Transverse colon (tissue), 4 donors: ENCODE data around the gene FEN1. TPM values are rescaled to one million over a fixed set of nuclear protein-coding genes. Genes with fewer than 3 reads are reported as not detected.

Source experiments
- DNase-seq: peaks from one replicate; pipeline ENCODE4 v3.0.0-alpha.2; 2019
- H3K27ac ChIP-seq, 4 donors: fragments of 200-600 bp; sonication (generic); 2 replicates each; pipeline ENCODE4 v1.5.1; 2016 to 2018; ENCODE audit warnings: inconsistent platforms in 4 of 4
- H3K27me3 ChIP-seq: fragments of 200-600 bp; sonication (generic); 2 replicates; pipeline ENCODE4 v1.5.1; 2017; ENCODE audit warnings: inconsistent platforms
- H3K36me3 ChIP-seq, 4 donors: fragments of 200-600 bp; sonication (generic); 2 replicates each; pipeline ENCODE4 v1.5.1; 2017 to 2019; ENCODE audit warnings: inconsistent platforms in 4 of 4
- H3K4me1 ChIP-seq, 4 donors: fragments of 200-600 bp; sonication (generic); 2 replicates each; pipeline ENCODE4 v1.5.1; 2017 to 2020; ENCODE audit warnings: inconsistent platforms in 4 of 4
- H3K4me3 ChIP-seq, 4 donors: fragments of 200-600 bp; sonication (generic); 1 replicate in 1 of 4; 2 replicates in 3 of 4; pipeline versions ENCODE4 v1.5.1 to v1.6.1; 2017 to 2019; ENCODE audit warnings: inconsistent platforms in 4 of 4
- H3K9me3 ChIP-seq, 2 donors: fragments of 200-600 bp; sonication (generic); 2 replicates each; pipeline ENCODE4 v1.5.1; 2017 to 2019; ENCODE audit warnings: inconsistent platforms in 2 of 2
- CTCF ChIP-seq, 5 experiments: fragments of 200-600 bp in 3 of 5; fragments of 450-650 bp in 2 of 5; sonication (generic) in 3 of 5; IDR thresholded peaks; 1 replicate in 2 of 5; 2 replicates in 3 of 5; pipeline ENCODE4 v1.5.1; 2016 to 2017; ENCODE audit warnings: antibody characterized with exemption in 5 of 5, inconsistent platforms in 3 of 5, mild to moderate bottlenecking in 2 of 5, moderate library complexity in 1 of 5
- EP300 ChIP-seq: sonication (generic); formaldehyde crosslinking; IDR thresholded peaks from one replicate; pipeline ENCODE4 v1.6.1; 2017; ENCODE audit warnings: antibody characterized with exemption, low read depth
- POLR2A ChIP-seq: fragments of 450-650 bp; IDR thresholded peaks from one replicate; pipeline ENCODE4 v1.6.1; 2016; ENCODE audit warnings: antibody characterized with exemption, mild to moderate bottlenecking, moderate library complexity
- POLR2AphosphoS5 ChIP-seq, 3 donors: sonication (generic); formaldehyde crosslinking; IDR thresholded peaks; one replicate each; pipeline ENCODE4 v1.6.1; 2016; ENCODE audit warnings: antibody characterized with exemption in 3 of 3
- WGBS, 2 donors: methylation state at CpG; one replicate each; pipeline ENCODE4 v1.1.5; 2018; ENCODE audit warnings: low coverage in 1 of 2; 5-methylcytosine and 5-hydroxymethylcytosine counted together
- in situ Hi-C, 4 donors: fragments of 200-750 bp; cut with MboI; loops; one replicate each; pipeline versions ENCODE4 v1.15.0 to v1.15.1; 2017; ENCODE audit warnings: low sequenced_read_pairs in 3 of 4, low pct_ligation_motif_present in 1 of 4, low pct_unique_long_range_greater_than_20kb in 1 of 4
- intact Hi-C: fragments of 100-400 bp; cut with DNase I; formaldehyde crosslinking; loops from one replicate; pipeline ENCODE4 v1.15.1; 2023; ENCODE audit warnings: low total_unique reads
- total RNA-seq, 4 donors: library from RNA; depleted of rRNA; stranded (reverse); fragments of >200 nt; gene quantifications; one replicate each; pipeline ENCODE4 v1.1.0, GENCODE V29; 2016

Gene FEN1
- total RNA-seq, 4 donors from 2014 or later, result 1.00 to 9.4 (median 4.5) TPM

- no peak for DNase-seq
- Histone ChIP-seq H3K36me3 (no peaks in the 10 kb centered on the region), H3K9me3 (no peaks in the 10 kb centered on the region), H3K4me1 (peaks cover 0 to 9% (median 7%) of the 10 kb centered on the region in 4 donors), H3K27ac (no peak overlapping the region), H3K27me3 (no peaks in the 10 kb centered on the region), H3K4me3 (no peak overlapping the region)
- in situ Hi-C loops (no loop called here), intact Hi-C loops (no loop called here)
- WGBS, 2 donors, result 76 to 81% methylated on average over 4 to 11 of the region's 11 CpGs
- TF ChIP-seq EP300 (no peak), CTCF (IDR thresholded peaks at IDR 0.05) (no peak), POLR2AphosphoS5 (IDR thresholded peaks at IDR 0.05) (no peak), POLR2A (no peak)
These were observed 31.1 kb upstream of the FEN1 start for GRCh38 chr11:61761440-61762222.

GRCh38 chr11:61762223-61762615, 30.5 kb upstream of the FEN1 start:
- Histone ChIP-seq H3K27ac (no peak overlapping the region), H3K9me3 (no peaks in the 10 kb centered on the region), H3K4me3 (no peak overlapping the region), H3K27me3 (no peaks in the 10 kb centered on the region), H3K4me1 (peaks cover 0 to 4% (median 1%) of the 10 kb centered on the region in 4 donors), H3K36me3 (no peaks in the 10 kb centered on the region)
- 64 to 71% methylated on average over 1 to 10 of the region's 10 CpGs for WGBS, 2 donors
- intact Hi-C loops, result no loop called here
- in situ Hi-C loops, result no loop called here
- no peak for DNase-seq
- TF ChIP-seq EP300 (no peak), CTCF (IDR thresholded peaks at IDR 0.05) (no peak)

- intact Hi-C loops, result no loop called here
- no peak overlapping the region for H3K4me3 ChIP-seq
- H3K9me3 ChIP-seq, result no peaks in the 10 kb centered on the region
- in situ Hi-C loops, result no loop called here
- whole genome bisulfite sequencing, 2 donors, result 69% methylated on average over 15 of the region's 15 CpGs; no CpG with 5 or more reads in 1 of the 2 donors
- no peaks in the 10 kb centered on the region for H3K4me1 ChIP-seq
- no peaks in the 10 kb centered on the region for H3K36me3 ChIP-seq
- no peaks in the 10 kb centered on the region for H3K27me3 ChIP-seq
- H3K27ac ChIP-seq, result no peak overlapping the region
- DNase-seq, result no peak
- TF ChIP-seq POLR2AphosphoS5 (IDR thresholded peaks at IDR 0.05) (no peak), POLR2A (no peak), EP300 (no peak), CTCF (IDR thresholded peaks at IDR 0.05) (no peak)
These were observed 29.9 kb upstream of the FEN1 start for GRCh38 chr11:61762798-61763197.

- TF ChIP-seq POLR2AphosphoS5 (IDR thresholded peaks at IDR 0.05), result no peak
- TF ChIP-seq POLR2A, result no peak
- no peak for TF ChIP-seq CTCF (IDR thresholded peaks at IDR 0.05)
- no peak for TF ChIP-seq EP300
- Histone ChIP-seq H3K4me3 (no peak overlapping the region), H3K4me1 (no peaks in the 10 kb centered on the region), H3K27me3 (no peaks in the 10 kb centered on the region), H3K9me3 (no peaks in the 10 kb centered on the region), H3K36me3 (no peaks in the 10 kb centered on the region), H3K27ac (no peak overlapping the region)
- WGBS, 2 donors, result 40 to 87% methylated on average over 1 to 23 of the region's 23 CpGs
- DNase-seq, result no peak
- in situ Hi-C loops, result no loop called here
- intact Hi-C loops, result no loop called here
These were observed 28.6 kb upstream of the FEN1 start for GRCh38 chr11:61763930-61764605.
